Esophagus squamous epithelium (tissue), 4 donors: ENCODE measurements around the gene DENND1A.

Experiments
- POLR2A ChIP-seq, 4 donors: fragments of 450-650 bp; IDR thresholded peaks; one replicate each; pipeline ENCODE4 v1.6.1; 2017; ENCODE audit warnings: antibody characterized with exemption in 4 of 4, mild to moderate bottlenecking in 4 of 4, moderate library complexity in 3 of 4
- TF ChIP-seq, protein P1 (sequence below), 6 experiments: fragments of 450-650 bp in 4 of 6; fragments of 200-600 bp in 2 of 6; sonication (generic) in 2 of 6; IDR thresholded peaks; one replicate each; pipeline ENCODE4 v1.5.1; 2016 to 2019; ENCODE audit warnings: antibody characterized with exemption in 6 of 6, mild to moderate bottlenecking in 4 of 6, moderate library complexity in 4 of 6

DNA sequence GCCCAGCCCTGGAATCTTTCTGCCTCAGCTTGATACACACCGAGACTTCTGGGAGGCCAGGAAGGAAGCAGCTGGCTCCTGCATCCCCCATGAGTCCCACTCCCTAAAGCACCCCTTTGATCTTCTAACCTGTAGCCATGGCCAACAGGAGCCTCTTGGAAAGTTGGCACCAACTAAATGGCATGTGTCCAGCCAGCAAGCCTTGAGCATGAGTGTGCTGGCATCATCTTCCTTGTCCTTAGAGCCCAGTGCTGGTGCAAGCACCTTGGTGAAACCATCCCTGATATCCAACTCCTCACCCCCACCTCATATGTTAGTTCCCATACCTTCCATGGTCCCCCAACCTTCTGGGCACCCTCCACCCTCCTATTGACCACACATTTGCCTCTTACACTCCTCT is 443.5 kb downstream of the DENND1A start:
- TF ChIP-seq, protein P1, sequence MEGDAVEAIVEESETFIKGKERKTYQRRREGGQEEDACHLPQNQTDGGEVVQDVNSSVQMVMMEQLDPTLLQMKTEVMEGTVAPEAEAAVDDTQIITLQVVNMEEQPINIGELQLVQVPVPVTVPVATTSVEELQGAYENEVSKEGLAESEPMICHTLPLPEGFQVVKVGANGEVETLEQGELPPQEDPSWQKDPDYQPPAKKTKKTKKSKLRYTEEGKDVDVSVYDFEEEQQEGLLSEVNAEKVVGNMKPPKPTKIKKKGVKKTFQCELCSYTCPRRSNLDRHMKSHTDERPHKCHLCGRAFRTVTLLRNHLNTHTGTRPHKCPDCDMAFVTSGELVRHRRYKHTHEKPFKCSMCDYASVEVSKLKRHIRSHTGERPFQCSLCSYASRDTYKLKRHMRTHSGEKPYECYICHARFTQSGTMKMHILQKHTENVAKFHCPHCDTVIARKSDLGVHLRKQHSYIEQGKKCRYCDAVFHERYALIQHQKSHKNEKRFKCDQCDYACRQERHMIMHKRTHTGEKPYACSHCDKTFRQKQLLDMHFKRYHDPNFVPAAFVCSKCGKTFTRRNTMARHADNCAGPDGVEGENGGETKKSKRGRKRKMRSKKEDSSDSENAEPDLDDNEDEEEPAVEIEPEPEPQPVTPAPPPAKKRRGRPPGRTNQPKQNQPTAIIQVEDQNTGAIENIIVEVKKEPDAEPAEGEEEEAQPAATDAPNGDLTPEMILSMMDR (IDR thresholded peaks at IDR 0.05) = no peak
- TF ChIP-seq POLR2A (IDR thresholded peaks at IDR 0.05) = no peak
